ENCODE measurements around the gene LRRC56.
A peak's percentile ranks its signal among the peaks of the same experiment; 100 is the strongest.

- TF ChIP-seq MAX (IDR thresholded peaks at IDR 0.05) (peak; percentile 49), POLR2A (IDR thresholded peaks at IDR 0.05; ENCODE audit: low read length) (no peak; the same call in 1 of the 2 replicates), JUN (IDR thresholded peaks at IDR 0.05) (no peak; a peak in 1 of 5 replicates), ESRRA (IDR thresholded peaks at IDR 0.05; ENCODE audit: borderline replicate concordance, low read length) (no peak), CTCF (IDR thresholded peaks at IDR 0.05) (no peak), CHD2 (IDR thresholded peaks at IDR 0.05; ENCODE audit: low read length, partially characterized antibody) (no peak)
Observed at GRCh38 chr11:561148-562003, 24.0 kb downstream of the LRRC56 start.
